Kidney (tissue), 14 donors: ENCODE results near the gene BLOC1S1. TPM values are rescaled to one million over a fixed set of nuclear protein-coding genes. Genes with fewer than 3 reads are reported as not detected.

Experiments used
- DNase-seq, 5 donors: peaks; one replicate each; pipeline ENCODE4 v3.0.0-alpha.2; 2013 to 2020
- FAIRE-seq: peaks from 2 replicates; lab custom pipeline; 2012; peaks lifted over from hg19 to GRCh38; lab: Jason Lieb, UNC
- H3K27ac ChIP-seq, 2 donors: one replicate each; pipeline ENCODE4 v1.7.0; 2013; ENCODE audit warnings: low read depth in 2 of 2, low read length in 2 of 2, inconsistent platforms in 1 of 2
- H3K27me3 ChIP-seq: one replicate; pipeline ENCODE4 v1.7.1; 2013; ENCODE audit warnings: low read length, inconsistent platforms; ENCODE audit not compliant: control insufficient read depth, insufficient read depth
- H3K36me3 ChIP-seq, 3 donors: one replicate each; pipeline versions ENCODE4 v1.7.0 to v1.7.1; 2013; ENCODE audit warnings: low read length in 3 of 3, control low read depth in 1 of 3, inconsistent platforms in 1 of 3; ENCODE audit not compliant: insufficient read depth in 3 of 3, control insufficient read depth in 2 of 3
- H3K4me1 ChIP-seq, 3 donors: one replicate each; pipeline versions ENCODE4 v1.7.0 to v1.7.1; 2013; ENCODE audit warnings: low read length in 3 of 3, inconsistent platforms in 1 of 3, low read depth in 1 of 3; ENCODE audit not compliant: control insufficient read depth in 2 of 3, insufficient read depth in 2 of 3
- H3K4me3 ChIP-seq, 3 donors: one replicate each; pipeline versions ENCODE4 v1.7.0 to v1.8.1; 2013; ENCODE audit warnings: low read length in 3 of 3, control low read depth in 1 of 3, inconsistent platforms in 1 of 3
- H3K9ac ChIP-seq, 3 donors: one replicate each; pipeline versions ENCODE4 v1.7.0 to v1.7.1; 2013; ENCODE audit warnings: low read length in 3 of 3, control low read depth in 1 of 3, inconsistent platforms in 1 of 3
- H3K9me3 ChIP-seq, 3 donors: one replicate each; pipeline versions ENCODE4 v1.7.0 to v1.7.1; 2013; ENCODE audit warnings: low read length in 3 of 3, control low read depth in 1 of 3, inconsistent platforms in 1 of 3; ENCODE audit not compliant: control insufficient read depth in 2 of 3, insufficient read depth in 1 of 3
- CTCF ChIP-seq: IDR thresholded peaks from 3 replicates; pipeline ENCODE4 v1.5.1; 2012; ENCODE audit warnings: mild to moderate bottlenecking, moderate library complexity, borderline replicate concordance; ENCODE audit not compliant: insufficient read depth; ENCODE audit errors: extremely low read depth
- intact Hi-C: fragments of 100-400 bp; cut with DNase I; formaldehyde crosslinking; loops from one replicate; pipeline ENCODE4 v1.11.1; 2022
- polyA plus RNA-seq: library from polyadenylated mRNA; stranded (reverse); fragments of 350-450 nt; fragmentation: Illumina TruSeq; extraction: RNeasy Lipid Tissue Mini Kit (QIAGEN cat#74804); gene quantifications from one replicate; pipeline ENCODE4 v1.2.3, GENCODE V29; 2014; ENCODE audit warnings: low read depth, low replicate concordance; ENCODE audit not compliant: insufficient read depth
- total RNA-seq: library from RNA; stranded (reverse); fragmentation: NEBNext Ultra II Directional; extraction: Animal tissue kit (Norgen Biotek cat#: 25700); gene quantifications from one replicate; pipeline ENCODE4 v1.2.1, GENCODE V29; 2021
- donor health status: control.
- donor health status: control.
- donor health status: control.
- donor health status: control.
- donor health status: control.
- donor health status: DM: yes; HTN: yes; CAD: no.
- donor health status: Normal renal cell carcinoma (clear cell type).

The BLOC1S1 gene
- total and polyA plus RNA-seq, 2 donors from 2014 or later = 116 to 451 TPM

GRCh38 chr12:55702861-55703260, 13.0 kb upstream of the BLOC1S1 start:
- no peak overlapping the region for H3K27ac ChIP-seq

GRCh38 chr12:55703288-55703687, 12.6 kb upstream of the BLOC1S1 start:
- TF ChIP-seq CTCF = no peak
- Histone ChIP-seq H3K4me3 (no peak overlapping the region), H3K27me3 (no peaks in the 10 kb centered on the region), H3K36me3 (no peaks in the 10 kb centered on the region), H3K4me1 (peaks cover 0 to 12% (median 8%) of the 10 kb centered on the region in 3 donors), H3K9me3 (no peaks in the 10 kb centered on the region), H3K27ac (peak overlapping the region in 1 of 2 donors; percentile 4), H3K9ac (peak overlapping the region in 1 of 3 donors; percentile 26)
- intact Hi-C loops = no loop called here
- DNase-seq (peak in 1 of 5 donors; percentile 32), FAIRE-seq (no peak)

More at GRCh38 chr12:55702861-55703260, 13.0 kb upstream of the BLOC1S1 start:
- no peak overlapping the region for H3K9ac ChIP-seq
- H3K9me3 ChIP-seq = no peaks in the 10 kb centered on the region
- no peaks in the 10 kb centered on the region for H3K36me3 ChIP-seq
- intact Hi-C loops = no loop called here
- H3K4me1 ChIP-seq = peaks cover 0 to 12% (median 8%) of the 10 kb centered on the region in 3 donors
- H3K4me3 ChIP-seq = no peak overlapping the region
- no peak for TF ChIP-seq CTCF
- peak in 1 of 5 donors; percentile 56 for DNase-seq
- H3K27me3 ChIP-seq = no peaks in the 10 kb centered on the region
- no peak for FAIRE-seq

GRCh38 chr12:55703901-55704761, 11.7 kb upstream of the BLOC1S1 start:
- H3K27me3 ChIP-seq = no peaks in the 10 kb centered on the region
- H3K9me3 ChIP-seq = no peaks in the 10 kb centered on the region
- H3K4me1 ChIP-seq = peaks cover 0 to 15% (median 8%) of the 10 kb centered on the region in 3 donors
- FAIRE-seq = no peak
- peak overlapping the region in 1 of 2 donors; percentile 4 for H3K27ac ChIP-seq
- intact Hi-C loops = no loop called here
- TF ChIP-seq CTCF = no peak
- no peaks in the 10 kb centered on the region for H3K36me3 ChIP-seq
- peak in 1 of 5 donors; percentile 66 for DNase-seq
- no peak overlapping the region for H3K4me3 ChIP-seq
- no peak overlapping the region for H3K9ac ChIP-seq
